GM21423 (cell line): ENCODE data around the gene FAF1.
A peak's percentile ranks its signal among the peaks of the same experiment; 100 is the strongest.

Experiments
- ATAC-seq: cut with Tn5 transposase; IDR thresholded peaks from one replicate; pipeline ENCODE4 v1.9.1; 2021; ENCODE audit warnings: mild to moderate bottlenecking, moderate library complexity; ENCODE audit not compliant: unreplicated experiment

Gene FAF1

GRCh38 chr1:50710099-50710498 is 250.0 kb downstream of the FAF1 start:
- ATAC-seq = no peak

DNA sequence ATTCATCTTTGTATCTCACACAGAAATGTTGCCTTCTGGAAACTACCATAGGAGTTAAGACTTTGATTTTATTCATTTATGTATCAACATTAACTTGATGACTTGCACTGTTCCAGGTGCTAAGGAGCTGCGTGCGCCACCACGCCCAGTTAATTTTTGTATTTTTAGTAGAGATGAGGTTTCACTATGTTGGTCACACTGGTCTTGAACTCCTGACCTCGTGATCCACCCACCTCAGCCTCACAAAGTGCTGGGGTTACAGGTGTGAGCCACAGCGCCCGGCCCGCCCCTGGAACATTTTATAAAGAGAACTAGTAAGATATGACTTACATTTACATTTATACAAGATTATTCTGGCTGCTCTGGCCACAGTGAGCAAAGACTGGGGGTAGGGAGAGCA is 252.2 kb downstream of the FAF1 start:
- ATAC-seq = no peak

DNA sequence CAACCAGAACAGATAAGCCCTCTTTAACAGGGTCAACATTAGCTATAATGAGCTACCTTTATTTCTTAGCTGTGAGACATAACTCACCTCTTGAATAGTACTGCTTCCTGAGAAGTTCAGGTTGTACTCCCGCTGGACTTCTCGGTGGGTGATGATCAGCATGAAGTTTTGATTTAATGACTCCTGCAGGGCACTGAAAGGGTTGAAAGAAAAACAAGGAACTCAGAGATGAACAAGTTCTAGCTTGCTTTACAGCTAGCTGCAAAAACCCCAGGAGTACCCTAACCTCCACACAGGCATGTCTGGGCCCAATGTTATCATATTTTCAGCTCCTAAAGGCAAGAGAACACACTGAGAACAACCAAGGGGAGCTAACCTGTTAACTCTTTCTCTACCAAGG is 254.4 kb downstream of the FAF1 start:
- ATAC-seq = no peak

DNA sequence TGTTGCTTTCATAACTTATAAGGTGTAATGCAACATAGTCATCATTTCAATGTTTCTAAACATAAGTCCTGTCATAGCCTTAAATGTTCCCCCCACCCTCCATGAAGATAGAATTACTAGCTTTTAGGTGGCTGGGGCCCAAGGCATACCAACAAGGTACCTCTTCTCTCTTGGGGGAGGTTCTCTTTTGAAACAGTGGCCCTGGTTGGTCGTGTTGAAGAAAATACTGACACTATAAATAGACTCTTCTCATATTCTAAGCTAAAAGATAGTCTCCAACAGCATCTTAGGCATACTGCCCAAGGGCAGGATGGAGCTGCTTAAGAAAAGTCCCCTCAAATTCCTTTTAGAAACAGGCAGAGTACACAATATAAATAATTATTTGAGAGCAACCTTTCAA is 255.0 kb downstream of the FAF1 start:
- ATAC-seq = no peak

GRCh38 chr1:50704126-50704525 is 255.9 kb downstream of the FAF1 start:
- peak; percentile 72 for ATAC-seq

DNA sequence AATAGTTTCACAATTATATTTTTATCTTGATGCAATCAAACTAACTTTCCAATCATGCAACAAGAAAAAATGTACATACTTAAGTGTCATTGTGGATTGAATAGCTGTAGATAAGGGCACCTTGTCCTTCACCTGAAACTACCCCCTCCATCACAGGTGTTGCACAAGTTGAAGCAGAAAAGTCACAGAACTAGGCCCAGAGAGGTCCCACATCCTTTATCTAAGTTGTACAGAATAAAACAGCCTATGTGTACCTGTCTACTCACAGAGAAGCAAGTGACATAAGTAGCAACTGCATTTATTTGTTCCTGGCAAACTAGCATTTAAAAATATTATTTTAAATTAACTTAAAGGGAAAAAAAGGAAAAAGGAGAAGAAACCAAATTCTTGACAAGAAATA is 256.8 kb downstream of the FAF1 start:
- ATAC-seq = no peak

GRCh38 chr1:50702395-50702794 is 257.7 kb downstream of the FAF1 start:
- ATAC-seq = no peak

DNA sequence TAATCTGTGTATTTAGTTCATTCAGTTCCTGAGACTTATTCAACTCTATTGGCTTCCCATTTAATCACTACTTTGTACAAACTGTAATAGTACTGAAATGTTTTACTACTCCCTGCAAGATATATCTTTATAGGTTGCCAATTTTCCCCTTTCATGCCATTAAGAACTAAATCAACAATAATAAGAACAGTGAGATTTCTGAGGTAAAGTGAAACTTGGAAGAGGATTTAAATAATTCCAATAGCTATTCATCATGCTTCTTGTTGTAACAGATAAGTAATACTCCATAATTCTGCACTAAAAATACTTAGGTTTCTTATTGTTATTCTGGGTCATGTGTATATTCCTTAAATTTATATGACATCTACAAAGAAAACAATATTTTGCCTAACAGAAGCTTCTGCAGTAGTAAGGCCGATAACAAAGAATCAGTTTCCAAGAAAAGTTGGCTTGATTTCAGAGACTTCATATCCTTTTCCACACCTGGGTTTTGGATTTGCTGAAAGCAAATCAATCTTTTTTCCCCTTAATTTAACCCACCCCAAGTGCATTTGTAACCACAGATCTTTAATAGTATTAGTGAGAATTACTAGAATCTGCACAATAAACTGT is 258.3 kb downstream of the FAF1 start:
- no peak for ATAC-seq

GRCh38 chr1:50700621-50701020 is 259.4 kb downstream of the FAF1 start:
- ATAC-seq = no peak

DNA sequence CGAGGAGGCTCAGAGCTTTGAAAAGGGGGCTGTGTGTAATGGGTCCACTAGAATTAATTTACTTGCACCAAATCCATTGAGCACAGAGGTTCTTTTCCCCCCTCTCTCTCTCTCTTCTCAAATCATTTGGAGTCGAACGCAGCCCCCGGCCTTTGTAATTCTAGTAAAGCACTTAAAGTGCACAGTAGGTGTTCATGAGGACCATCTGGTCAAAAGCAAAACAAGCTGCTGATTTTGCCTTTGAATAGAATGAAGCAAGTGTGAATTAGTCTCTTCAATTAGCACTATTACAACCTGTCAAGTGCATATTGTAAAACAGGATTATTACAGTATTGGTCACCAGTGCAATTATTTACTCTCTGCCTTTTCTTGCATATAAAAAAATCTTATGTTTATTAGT is 259.9 kb downstream of the FAF1 start:
- ATAC-seq = no peak

- ATAC-seq = no peak
Observed at GRCh38 chr1:50699795-50700194, 260.3 kb downstream of the FAF1 start.

GRCh38 chr1:50697440-50698421 is 262.3 kb downstream of the FAF1 start:
- ATAC-seq = no peak

DNA sequence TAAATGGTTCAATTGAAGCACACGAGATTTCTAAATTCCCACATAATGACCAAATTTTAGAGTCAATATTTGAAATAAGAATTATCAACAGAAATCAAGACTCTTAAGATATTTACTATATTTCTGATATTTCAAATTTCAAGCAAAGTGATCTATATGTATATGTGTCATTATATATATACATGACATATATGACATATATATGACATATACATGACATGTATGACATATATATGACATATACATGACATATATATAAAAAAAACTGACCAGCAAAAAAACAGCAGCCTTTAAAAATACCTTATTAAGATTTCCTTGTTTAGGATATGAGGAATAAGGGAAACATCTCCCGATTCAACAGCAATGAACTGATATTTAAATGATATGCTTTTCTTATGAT is 266.2 kb downstream of the FAF1 start:
- no peak for ATAC-seq

DNA sequence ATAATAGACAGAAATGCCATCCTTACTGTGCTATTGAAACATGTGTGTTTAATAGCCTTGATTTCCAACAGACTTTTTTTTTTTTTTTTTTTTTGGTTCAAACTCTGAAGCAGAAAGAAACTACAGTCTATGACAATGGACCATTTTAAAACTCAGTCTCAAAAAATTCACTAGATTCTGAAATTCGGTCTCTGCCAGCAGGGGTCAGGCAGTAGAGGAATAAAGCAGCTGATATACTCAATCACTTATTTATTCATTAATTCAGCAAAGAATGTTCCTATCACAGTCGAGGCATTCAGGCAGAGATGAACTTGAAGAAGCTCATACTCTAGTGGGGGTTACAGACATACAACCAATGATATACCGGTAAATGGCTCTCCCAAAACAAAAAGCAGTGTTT is 275.9 kb downstream of the FAF1 start:
- ATAC-seq = no peak

DNA sequence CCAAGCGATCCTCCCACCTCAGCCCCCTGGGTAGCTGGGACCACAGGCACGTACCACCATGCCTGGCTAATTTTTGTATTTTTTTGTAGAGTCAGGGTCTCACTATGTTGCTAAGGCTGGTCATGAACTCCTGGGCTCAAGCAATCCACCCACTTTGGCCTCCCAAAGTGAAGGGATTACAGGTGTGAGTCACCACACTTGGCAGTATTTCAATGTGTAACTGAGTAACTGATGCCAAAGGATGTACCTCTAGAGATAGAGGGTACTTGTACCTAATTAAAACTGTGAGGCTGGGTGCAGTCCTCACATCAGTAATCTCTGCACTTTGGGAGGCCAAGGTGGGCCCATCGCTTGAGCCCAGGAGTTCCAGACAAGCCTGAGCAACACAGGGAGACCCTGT is 278.1 kb downstream of the FAF1 start:
- no peak for ATAC-seq

- ATAC-seq = no peak
Observed at GRCh38 chr1:50667710-50668356, 292.2 kb downstream of the FAF1 start.

- ATAC-seq = no peak
Observed at GRCh38 chr1:50667272-50667671, 292.8 kb downstream of the FAF1 start.

DNA sequence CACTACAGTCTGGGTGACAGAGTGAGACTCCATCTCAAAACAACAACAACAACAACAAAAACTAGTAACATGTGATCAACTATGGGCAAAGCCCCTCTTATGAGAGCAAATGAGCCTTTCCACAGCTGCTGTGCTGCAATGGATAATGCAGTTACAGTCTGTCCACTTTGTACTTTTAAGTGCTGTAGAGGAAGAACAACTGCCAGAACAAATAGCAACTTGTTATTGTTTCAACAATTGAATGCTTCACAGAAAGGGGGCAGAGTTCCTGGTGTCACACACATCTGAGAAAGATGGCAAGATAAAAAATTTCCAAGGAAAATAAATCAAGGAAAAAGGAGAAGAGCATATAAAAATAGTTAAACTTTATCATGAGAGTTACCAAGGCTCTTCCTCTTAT is 293.2 kb downstream of the FAF1 start:
- ATAC-seq = no peak

GRCh38 chr1:50665413-50665812 is 294.7 kb downstream of the FAF1 start:
- no peak for ATAC-seq

DNA sequence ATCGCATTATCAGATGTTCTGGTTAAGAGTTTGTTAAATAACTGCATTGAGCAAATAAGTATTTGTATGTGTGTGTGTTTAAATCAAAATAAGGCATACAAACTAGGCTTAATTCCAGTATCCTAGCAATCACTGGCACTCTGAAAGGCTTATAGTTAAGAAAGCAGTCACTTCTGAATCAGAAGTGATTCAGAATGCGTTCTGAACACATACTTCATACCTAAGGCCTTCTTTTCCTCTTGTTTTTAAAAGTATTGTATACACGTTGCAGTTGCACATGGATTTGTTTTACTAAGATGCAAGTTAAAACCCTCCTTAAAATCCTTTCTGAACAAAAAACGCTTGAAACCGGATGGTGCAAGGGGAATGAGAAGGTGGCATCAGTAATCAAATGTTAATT is 298.4 kb downstream of the FAF1 start:
- no peak for ATAC-seq

GRCh38 chr1:50659107-50659662 is 300.9 kb downstream of the FAF1 start:
- no peak for ATAC-seq
